Hematopoietic multipotent progenitor cell treated with erythropoietin and hydrocortisone succinate and interleukin-3 and kit ligand, for 17 days (in vitro differentiated cells): Measurements from ENCODE around the gene MYOM1.
"Not testable (repeated sequence)": the region's sequence is repeated elsewhere in the genome, so short reads cannot be mapped to it uniquely, and the experiment has no call there.

Experiments used
- DNase-seq: peaks from one replicate; pipeline ENCODE4 v3.0.0-alpha.2; 2015; ENCODE audit warnings: low spot score

MYOM1 gene

DNA sequence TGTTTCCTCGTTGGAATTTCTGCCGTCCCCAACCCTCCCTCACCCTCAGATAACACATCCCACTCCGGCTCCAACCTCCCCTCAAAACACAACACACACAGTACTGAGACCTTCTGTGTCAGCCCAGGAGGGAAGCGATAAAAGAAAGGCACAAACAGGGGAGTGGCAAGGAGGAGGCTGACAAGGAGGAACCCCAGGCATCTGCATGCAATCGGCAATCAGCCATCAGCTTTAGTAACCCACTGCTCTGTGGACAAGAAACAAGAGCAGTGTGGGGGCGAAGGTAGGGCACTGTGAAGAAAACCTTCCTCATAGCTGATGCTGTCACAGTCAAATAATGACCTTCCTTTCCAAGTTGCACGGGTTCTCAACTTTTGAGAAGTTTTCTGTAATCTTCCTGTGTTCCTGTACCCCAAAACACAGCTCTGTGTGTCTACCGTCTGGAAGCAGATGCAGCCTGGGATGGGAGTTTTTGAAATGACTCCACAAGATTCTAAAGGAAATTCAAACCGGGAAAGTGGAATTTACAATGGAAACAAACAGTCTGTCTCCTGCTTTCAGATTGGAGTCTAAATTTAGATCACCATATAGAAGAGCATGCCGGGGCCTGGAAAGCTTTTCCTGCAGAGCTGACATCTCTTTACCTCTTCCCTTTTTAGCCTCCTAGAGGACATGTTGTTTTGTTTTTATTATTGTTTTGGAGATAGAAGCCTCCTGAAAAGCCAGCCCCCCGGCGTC, 190.4 kb downstream of the MYOM1 start:
- DNase-seq, result no peak

DNA sequence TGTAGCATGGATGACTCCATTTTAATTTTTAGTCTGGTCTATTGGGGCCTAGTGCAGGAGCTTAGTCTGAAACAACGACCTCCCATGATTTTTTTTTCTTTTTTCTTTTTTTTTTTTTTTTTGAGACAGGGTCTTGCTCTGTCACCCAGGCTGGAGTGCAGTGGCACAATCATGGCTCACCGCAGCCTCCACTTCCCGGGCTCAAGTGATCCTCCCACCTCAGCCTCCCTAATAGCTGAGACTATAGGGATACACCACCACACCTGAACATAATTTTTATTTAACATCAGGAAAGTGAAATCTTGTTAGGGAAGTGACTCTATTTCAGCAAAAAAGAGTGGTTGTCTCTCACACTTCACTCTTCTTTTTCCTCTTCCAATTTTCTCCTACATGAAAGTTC, 191.7 kb downstream of the MYOM1 start:
- not testable (repeated sequence) for DNase-seq

DNA sequence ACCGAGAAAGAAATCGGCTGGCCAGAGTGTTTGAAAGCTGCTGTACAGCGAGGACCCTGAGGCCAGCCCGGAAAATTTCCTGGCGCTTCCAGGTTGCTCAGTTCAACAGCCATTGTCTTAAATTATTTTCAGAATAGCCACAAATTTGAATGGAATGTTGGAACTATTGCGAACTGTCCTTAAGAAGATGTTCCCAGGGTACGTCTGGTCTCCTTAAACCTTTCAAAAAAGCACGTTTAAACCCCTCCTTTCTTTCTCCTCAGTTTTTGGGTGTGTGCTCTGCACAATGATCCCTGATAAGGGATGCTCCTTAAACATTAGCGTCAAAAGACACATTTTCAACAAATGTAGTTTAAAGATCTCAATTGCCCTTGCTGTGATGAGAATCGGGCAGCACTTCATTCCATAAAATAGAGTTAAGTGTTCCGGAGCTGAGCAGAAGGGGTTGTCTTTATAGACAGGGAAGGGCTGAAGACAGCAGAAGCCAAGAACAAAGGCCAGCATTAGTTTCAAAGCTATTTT, 192.3 kb downstream of the MYOM1 start:
- no peak for DNase-seq

DNA sequence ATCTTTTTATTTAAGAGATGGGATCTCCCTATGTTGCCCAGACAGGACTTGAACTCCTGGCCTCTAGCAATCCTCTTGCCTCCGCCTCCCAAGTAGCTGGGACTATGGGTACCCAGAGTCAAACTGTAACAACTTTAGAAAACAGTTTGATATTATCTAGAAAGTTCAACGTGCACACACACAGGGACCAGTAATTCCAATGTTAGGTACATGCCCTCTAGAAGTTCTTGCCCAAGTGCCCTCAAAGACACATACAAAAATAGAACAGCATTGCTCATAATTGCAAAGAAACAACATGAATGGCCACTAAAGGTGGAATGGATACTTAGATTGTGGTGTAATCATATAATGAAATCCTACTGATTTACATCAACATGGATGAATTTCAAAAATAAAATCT, 194.2 kb downstream of the MYOM1 start:
- DNase-seq, result no peak

DNA sequence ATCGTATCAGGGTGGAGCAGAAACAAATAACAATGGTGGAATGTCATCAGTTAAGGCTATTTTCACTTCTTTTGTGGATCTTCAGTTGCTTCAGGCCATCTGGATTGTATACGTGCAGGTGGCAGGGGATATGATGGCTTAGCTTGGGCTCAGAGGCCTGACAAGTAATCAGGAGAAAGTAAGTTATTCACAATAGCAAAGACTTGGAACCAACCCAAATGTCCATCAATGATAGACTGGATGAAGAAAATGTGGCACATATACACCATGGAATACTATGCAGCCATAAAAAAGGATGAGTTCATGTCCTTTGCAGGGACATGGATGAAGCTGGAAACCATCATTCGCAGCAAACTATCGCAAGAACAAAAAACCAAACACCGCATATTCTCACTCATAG, 196.2 kb downstream of the MYOM1 start:
- not testable (repeated sequence) for DNase-seq
